ENCODE results near the gene DPP6.

- TF ChIP-seq EZH2 (IDR thresholded peaks at IDR 0.05; ENCODE audit: low read depth) (no peak), CTCF (conservative IDR thresholded peaks at IDR 0.05) (no peak)
Observed at GRCh38 chr7:154836021-154836448, 783.8 kb downstream of the DPP6 start.
